CD4-positive, alpha-beta T cell treated with Interleukin-4 for 1 hour (primary cell): Measurements from ENCODE around the gene CYFIP2.
A peak's percentile ranks its signal among the peaks of the same experiment; 100 is the strongest.

Experiments
- DNase-seq, 2 donors: peaks; one replicate each; pipeline ENCODE4 v3.0.0-alpha.2; 2020 to 2022

Gene CYFIP2

GRCh38 chr5:157259699-157260098, 6.2 kb upstream of the CYFIP2 start:
- DNase-seq = no peak

- DNase-seq = no peak
These were observed 2.3 kb upstream of the CYFIP2 start for GRCh38 chr5:157263496-157264090.

GRCh38 chr5:157266286-157267007, 524 bp downstream of the CYFIP2 start:
- peak; percentile 57 to 62 for DNase-seq

- no peak for DNase-seq
These were observed 1.1 kb downstream of the CYFIP2 start for GRCh38 chr5:157267025-157267424.

GRCh38 chr5:157267761-157268480, 2.0 kb downstream of the CYFIP2 start:
- no peak for DNase-seq

GRCh38 chr5:157269165-157269671, 3.3 kb downstream of the CYFIP2 start:
- DNase-seq = peak; percentile 42 to 51

GRCh38 chr5:157269761-157270272, 3.9 kb downstream of the CYFIP2 start:
- DNase-seq = no peak

GRCh38 chr5:157270771-157271170, 4.8 kb downstream of the CYFIP2 start:
- DNase-seq = no peak

- peak; percentile 95 to 97 for DNase-seq
These were observed 5.9 kb downstream of the CYFIP2 start for GRCh38 chr5:157271740-157272271.

GRCh38 chr5:157273131-157273556, 7.2 kb downstream of the CYFIP2 start:
- DNase-seq = peak; percentile 67 to 74

GRCh38 chr5:157275403-157275802, 9.5 kb downstream of the CYFIP2 start:
- DNase-seq = no peak

- DNase-seq = no peak
These were observed 12.6 kb downstream of the CYFIP2 start for GRCh38 chr5:157278319-157279037.

GRCh38 chr5:157279605-157280239, 13.8 kb downstream of the CYFIP2 start:
- no peak for DNase-seq

GRCh38 chr5:157280927-157281326, 15.0 kb downstream of the CYFIP2 start:
- DNase-seq = peak in 1 of 2 donors; percentile 27

GRCh38 chr5:157282150-157282549, 16.2 kb downstream of the CYFIP2 start:
- DNase-seq = no peak

- DNase-seq = peak; percentile 39 to 72
These were observed 17.5 kb downstream of the CYFIP2 start for GRCh38 chr5:157283434-157283833.

GRCh38 chr5:157284458-157285212, 18.7 kb downstream of the CYFIP2 start:
- DNase-seq = no peak

GRCh38 chr5:157285310-157286035, 19.6 kb downstream of the CYFIP2 start:
- no peak for DNase-seq

- no peak for DNase-seq
These were observed 20.9 kb downstream of the CYFIP2 start for GRCh38 chr5:157286761-157287211.

GRCh38 chr5:157288405-157289163, 22.7 kb downstream of the CYFIP2 start:
- DNase-seq = no peak
